Kidney glomerular epithelial cell (primary cell): ENCODE measurements around the gene ETAA1.

Source experiments
- DNase-seq: peaks from one replicate; lab custom pipeline; 2025; lab: John Stamatoyannopoulos, UW

ETAA1 gene

GRCh38 chr2:67437114-67437513, 40.0 kb downstream of the ETAA1 start:
- DNase-seq = no peak

GRCh38 chr2:67438337-67438736, 41.2 kb downstream of the ETAA1 start:
- no peak for DNase-seq

GRCh38 chr2:67445652-67446268, 48.6 kb downstream of the ETAA1 start:
- DNase-seq = no peak

- no peak for DNase-seq
Observed at GRCh38 chr2:67446491-67446911, 49.4 kb downstream of the ETAA1 start.

GRCh38 chr2:67448648-67449047, 51.5 kb downstream of the ETAA1 start:
- no peak for DNase-seq

- DNase-seq = peak; percentile 21
Observed at GRCh38 chr2:67451086-67451832, 54.1 kb downstream of the ETAA1 start.

- DNase-seq = peak; percentile 65
Observed at GRCh38 chr2:67453310-67453709, 56.2 kb downstream of the ETAA1 start.

GRCh38 chr2:67455219-67456142, 58.3 kb downstream of the ETAA1 start:
- no peak for DNase-seq

- DNase-seq = no peak
Observed at GRCh38 chr2:67456428-67456827, 59.3 kb downstream of the ETAA1 start.

GRCh38 chr2:67457699-67458098, 60.6 kb downstream of the ETAA1 start:
- no peak for DNase-seq

GRCh38 chr2:67459761-67460160, 62.6 kb downstream of the ETAA1 start:
- DNase-seq = peak; percentile 10
